Endometrium (tissue), 2 donors: ENCODE measurements around the gene POTEH.
"Not testable (repeated sequence)": the region's sequence is repeated elsewhere in the genome, so short reads cannot be mapped to it uniquely, and the experiment has no call there.

ENCODE experiments used
- FAIRE-seq: peaks from 2 replicates; lab custom pipeline; 2012; peaks lifted over from hg19 to GRCh38; lab: Jason Lieb, UNC
- donor health status: control.
- donor health status: control.

POTEH gene

DNA sequence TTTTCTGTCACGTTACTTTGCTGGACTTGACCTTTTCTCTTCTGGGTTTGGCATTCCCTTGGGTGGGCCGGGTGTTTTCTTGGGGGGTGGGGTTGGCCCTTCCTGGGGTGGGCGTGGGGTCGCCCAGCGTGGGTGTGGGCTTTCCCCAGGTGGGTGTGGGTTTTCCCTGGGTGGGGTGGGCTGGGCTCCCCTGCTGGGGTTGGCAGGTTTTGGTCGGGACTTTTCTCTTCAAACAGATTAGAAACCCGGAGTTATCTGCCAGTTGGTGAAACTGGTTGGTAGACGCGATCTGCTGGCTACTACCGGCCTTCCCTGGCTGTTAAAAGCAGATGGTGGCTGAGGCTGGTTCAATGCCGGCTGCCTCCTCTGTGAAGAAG lies at the start of gene POTEH:
POTEH (plus strand) TSS at position 278 of the 377 bp plus-strand sequence; CDS start at position 330, 52 bp downstream.
- not testable (repeated sequence) for FAIRE-seq

- FAIRE-seq: not testable (repeated sequence)
Observed at GRCh38 chr22:15642288-15642861, 47.5 kb upstream of the POTEH start.

DNA sequence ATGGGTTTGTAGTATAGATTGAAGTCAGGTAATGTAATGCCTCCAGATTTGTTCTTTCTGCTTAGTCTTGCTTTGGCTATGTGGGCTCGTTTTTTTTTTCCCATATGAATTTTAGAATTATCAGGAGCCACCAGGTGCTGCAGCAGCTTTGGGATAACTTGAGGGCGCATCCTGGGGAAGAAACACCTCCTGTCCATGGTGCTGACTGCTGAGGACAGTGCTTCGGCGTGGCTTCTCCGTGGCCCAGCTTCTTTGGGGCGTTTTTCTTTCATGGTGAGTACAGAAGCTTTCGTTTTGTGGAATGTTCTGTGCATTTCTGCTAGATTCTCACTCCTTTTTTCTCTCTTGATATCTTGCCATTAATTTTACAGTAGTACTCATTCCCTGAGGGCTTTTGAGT lies 37.9 kb upstream of the POTEH start:
- not testable (repeated sequence) for FAIRE-seq

GRCh38 chr22:15652738-15653137 lies 37.1 kb upstream of the POTEH start:
- FAIRE-seq: not testable (repeated sequence)

DNA sequence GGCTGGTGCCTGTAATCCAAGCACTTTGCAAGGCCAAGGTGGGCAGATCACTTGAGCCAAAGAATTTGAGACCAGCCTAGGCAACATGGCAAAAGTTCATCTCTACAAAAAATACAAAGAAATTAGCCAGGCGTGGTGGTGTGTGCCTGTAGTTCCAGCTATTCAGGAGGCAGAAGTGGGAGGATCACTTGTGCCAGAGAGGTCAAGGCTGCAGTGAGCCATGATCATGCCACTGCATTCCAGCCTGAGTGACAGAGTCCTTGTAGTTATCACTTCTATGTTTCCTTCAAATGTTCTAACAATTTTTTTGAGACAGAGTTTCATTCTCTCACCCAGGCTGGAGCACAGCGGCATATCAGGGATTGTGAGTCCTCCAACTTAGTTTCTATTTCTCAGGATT lies 36.6 kb upstream of the POTEH start:
- FAIRE-seq: not testable (repeated sequence)

- FAIRE-seq: not testable (repeated sequence)
Observed at GRCh38 chr22:15661102-15661501, 28.7 kb upstream of the POTEH start.

- FAIRE-seq: not testable (repeated sequence)
Observed at GRCh38 chr22:15664682-15665081, 25.1 kb upstream of the POTEH start.

DNA sequence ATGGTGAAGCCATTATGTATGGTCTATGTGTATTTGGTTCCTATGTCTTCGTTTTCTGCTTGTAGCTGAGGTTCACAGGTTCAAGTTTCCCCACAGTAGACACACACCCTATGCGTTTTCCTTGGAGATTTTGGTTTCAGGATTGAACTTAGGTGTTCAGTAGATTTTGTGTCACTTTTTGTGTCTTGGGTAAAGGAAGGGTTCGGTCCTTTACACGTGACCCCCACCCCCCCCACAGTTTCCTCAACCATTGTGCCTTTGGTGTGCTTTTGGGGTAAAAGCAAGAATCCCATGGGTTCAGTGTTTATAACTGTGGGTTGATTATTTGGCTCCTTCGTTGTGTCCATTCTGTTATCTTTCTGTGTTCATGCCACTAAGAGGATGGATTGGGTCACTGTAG lies 24.3 kb upstream of the POTEH start:
- not testable (repeated sequence) for FAIRE-seq

DNA sequence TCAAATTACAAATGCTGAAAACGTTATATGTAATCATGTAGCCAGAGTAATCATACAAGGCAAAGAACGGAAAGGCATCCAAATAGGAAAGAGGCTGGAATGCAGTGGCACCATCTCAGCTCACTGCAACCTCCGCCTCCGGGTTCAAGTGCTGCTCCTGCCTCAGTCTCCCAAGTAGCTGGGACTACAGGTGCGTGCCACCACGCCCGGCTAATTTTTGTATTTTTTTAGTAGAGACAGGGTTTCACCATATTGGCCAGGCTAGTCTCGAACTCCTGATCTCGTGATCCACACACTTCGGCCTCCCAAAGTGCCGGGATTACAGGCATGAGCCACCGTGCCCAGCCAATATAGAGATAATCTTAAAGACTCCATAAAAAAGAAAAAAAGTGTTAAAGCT lies 20.4 kb upstream of the POTEH start:
- not testable (repeated sequence) for FAIRE-seq

- FAIRE-seq: not testable (repeated sequence)
Observed at GRCh38 chr22:15679702-15680101, 10.1 kb upstream of the POTEH start.

DNA sequence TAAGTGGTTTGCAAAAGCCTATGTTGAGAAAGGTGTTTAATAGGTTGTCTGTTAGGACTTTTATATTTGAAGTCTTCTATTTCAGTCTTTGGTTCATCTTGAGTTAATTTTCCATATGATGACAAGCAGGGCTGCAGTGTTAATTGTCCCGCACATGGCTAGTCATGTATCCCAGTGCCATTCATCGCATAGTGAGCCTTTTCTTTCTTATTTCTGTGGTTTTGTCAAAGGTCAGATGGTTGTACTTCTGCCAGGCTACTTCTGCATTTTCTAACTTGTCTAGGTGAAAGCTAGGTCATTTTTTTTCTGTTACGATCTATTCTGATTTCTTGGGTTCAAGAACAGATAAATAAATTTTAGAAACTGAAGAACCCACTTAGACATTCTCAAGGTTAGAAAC lies 5.7 kb upstream of the POTEH start:
- not testable (repeated sequence) for FAIRE-seq

- FAIRE-seq: not testable (repeated sequence)
Observed at GRCh38 chr22:15684695-15685094, 5.1 kb upstream of the POTEH start.

DNA sequence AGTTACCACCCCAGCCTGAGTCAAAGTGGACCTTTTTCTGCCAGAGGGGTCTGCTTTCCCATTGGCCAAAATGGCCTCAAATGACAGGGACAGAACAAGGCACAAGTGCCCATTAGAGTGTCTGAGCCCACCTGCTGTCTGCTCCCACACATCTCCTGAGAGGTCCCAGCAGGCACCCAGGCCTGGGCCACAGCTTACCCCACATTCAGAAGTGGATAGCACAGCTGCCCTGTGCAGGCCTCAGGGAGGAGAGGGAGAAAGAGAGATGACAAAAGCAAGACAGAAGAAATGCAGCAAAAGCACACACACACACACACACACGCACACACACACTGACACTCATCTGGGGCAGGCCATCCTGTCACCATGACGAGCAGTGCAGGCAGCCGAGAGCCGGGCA lies 4.2 kb upstream of the POTEH start:
- FAIRE-seq: not testable (repeated sequence)

DNA sequence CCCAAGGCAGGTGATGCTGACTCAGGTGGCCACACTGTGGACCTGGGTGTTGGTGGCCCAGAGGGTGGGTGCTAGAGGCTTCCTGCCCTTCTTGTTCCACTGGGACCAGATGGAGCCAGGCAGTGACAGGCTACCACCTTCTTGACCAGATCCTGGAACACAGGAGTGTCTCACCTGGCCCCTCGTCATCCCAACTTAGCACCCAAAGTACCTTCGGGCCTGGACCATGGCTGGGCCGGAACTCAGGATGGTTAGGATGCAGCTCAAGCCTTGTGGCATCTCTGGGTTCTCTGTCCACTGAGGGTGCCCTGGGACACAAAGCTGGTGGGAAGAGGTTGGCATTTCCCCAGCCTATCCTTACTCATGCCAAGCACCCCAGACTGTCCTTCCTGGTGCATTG lies 2.7 kb upstream of the POTEH start:
- not testable (repeated sequence) for FAIRE-seq

GRCh38 chr22:15687676-15688075 lies 2.1 kb upstream of the POTEH start:
- not testable (repeated sequence) for FAIRE-seq

DNA sequence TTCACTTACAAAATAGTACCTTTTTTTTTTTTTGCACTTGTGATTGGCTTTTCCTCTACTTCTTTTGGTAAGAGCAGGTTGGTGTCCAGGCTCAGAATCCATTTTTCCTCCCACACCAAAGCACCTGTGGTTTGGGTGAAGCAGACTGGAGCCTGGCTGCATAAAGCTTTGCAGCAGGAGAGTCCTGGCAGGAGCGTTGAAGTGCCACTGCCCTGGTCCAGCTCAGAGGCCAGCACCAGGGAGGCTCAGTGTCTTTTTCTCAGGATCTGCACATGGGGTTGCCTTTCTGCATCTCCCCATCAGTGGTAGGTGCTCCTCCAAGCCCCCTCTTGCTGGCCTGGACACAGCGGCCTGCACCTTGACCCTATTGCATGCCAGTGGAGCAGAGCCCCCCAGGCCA lies 1.7 kb upstream of the POTEH start:
- FAIRE-seq: not testable (repeated sequence)

DNA sequence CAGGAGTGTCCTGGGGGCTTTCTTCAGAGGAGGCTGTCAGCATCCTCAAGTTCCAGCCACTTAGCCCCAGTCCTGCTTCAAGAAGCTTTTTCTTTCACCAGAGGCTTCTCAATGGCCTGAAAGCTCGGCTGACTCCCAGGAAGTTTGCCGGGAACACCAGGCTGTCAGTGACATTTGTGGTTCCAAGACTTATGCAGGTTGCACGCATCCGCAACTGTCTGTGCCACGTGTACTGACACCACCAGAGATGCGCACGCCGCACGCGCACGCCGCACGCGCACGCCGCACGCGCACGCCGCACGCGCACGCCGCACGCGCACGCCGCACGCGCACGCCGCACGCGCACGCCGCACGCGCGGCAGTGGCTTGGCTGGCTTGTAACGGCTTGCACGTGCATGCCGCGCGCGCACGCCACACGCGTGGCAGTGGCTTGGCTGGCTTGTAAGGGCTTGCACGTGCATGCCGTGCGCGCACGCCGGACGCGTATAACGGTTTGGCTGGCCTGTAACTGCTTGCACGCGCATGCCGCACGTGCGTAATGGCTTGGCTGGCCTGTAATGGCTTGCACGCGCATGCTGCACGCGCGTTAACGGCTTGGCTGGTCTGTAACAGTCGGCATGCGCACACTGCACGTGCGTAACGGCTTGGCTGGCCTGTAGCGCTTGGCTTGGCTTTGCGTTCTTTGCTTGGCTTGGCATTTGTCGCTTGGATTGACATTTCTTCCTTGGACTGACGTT lies 646 bp upstream of the POTEH start:
- FAIRE-seq: not testable (repeated sequence)

- FAIRE-seq: not testable (repeated sequence)
Observed at GRCh38 chr22:15713600-15713999, 23.8 kb downstream of the POTEH start.

DNA sequence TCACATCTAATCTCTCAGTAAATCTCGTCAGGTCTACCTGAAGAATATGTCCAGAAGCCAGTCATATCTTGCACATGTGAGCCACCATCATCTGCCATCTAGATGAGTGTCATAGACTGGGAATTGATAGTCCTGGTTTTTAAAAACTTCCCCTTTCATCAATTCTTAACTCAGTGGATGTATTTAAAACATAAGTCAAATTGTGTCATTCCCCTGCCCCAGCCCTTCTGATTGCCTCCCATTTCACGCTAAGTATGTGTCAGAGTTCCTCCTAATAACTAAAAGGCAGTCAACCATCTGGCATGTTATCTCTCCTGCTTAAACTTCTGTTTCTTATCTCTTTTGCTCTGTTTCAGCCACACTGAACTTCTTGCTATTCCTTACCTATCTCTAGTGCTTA lies 24.3 kb downstream of the POTEH start:
- FAIRE-seq: not testable (repeated sequence)

- not testable (repeated sequence) for FAIRE-seq
Observed at GRCh38 chr22:15721884-15722283, 32.1 kb downstream of the POTEH start.

DNA sequence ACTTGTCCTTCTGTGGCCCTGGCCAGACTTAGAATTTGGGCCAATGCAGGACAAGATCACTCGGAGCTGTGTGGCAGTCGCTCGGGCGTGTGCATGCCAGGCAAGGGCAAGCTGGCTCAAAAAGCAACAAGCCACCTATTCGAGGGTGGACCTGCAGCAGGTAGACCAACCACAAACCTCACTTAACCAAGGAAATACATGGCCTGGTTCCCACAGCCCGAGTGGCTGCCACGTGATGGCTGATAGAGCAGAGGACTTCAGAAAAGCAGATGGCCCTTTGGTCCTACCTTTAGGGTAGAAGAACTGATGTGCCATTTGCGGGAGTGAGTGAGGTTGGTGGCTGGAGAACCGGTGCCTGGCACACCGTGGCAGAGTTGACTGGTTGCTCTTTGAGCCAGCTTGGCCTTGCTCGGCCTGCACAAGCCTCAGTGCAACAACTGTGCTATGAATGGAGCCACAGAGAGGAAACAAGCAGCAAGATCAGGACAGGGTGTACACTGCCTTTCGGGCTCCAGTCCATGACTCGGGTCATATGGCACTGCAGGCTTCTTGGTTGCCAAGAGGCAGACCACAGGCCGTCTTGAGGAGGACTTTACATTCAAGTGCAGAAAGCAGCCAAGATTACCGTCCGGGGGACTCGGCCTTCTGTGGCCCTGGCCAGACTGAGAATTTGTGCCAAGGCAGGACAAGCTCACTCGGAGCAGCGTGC lies 39.5 kb downstream of the POTEH start:
- not testable (repeated sequence) for FAIRE-seq

DNA sequence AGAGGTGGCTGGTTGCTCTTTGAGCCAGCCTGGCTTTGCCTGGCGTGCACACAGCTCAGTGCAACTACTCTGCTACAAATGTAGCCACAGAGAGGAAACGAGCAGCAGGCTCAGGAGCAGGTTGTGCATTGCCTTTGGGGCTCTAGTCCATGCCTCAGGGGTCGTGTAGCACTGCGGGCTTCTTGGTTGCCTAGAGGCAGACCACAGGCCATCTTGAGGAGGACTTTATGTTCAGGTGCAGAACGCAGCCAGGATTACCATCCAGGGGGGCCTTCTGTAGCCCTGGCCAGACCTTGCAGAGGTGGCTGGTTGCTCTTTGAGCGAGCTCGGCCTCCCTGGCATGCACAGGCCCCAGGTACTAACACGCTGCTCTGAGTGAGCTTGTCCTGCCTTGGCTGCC lies 41.2 kb downstream of the POTEH start:
- FAIRE-seq: not testable (repeated sequence)

GRCh38 chr22:15734411-15734810 lies 44.6 kb downstream of the POTEH start:
- FAIRE-seq: not testable (repeated sequence)
